Measurements from ENCODE around the gene ACTN4. TPM values are rescaled to one million over a fixed set of nuclear protein-coding genes. Genes with fewer than 3 reads are reported as not detected.
A peak's percentile ranks its signal among the peaks of the same experiment; 100 is the strongest.

ACTN4 gene
- total RNA-seq, 1 donor from 2014 or later, result 454 TPM

- no peaks in the 10 kb centered on the region for H3K9me3 ChIP-seq
- H3K36me3 ChIP-seq, result peaks cover 51% of the 10 kb centered on the region
- ATAC-seq, result peak; percentile 75 to 76
- peak overlapping the region; percentile 7 for H3K27ac ChIP-seq
- peak; percentile 83 for DNase-seq
- TF ChIP-seq, protein P1, sequence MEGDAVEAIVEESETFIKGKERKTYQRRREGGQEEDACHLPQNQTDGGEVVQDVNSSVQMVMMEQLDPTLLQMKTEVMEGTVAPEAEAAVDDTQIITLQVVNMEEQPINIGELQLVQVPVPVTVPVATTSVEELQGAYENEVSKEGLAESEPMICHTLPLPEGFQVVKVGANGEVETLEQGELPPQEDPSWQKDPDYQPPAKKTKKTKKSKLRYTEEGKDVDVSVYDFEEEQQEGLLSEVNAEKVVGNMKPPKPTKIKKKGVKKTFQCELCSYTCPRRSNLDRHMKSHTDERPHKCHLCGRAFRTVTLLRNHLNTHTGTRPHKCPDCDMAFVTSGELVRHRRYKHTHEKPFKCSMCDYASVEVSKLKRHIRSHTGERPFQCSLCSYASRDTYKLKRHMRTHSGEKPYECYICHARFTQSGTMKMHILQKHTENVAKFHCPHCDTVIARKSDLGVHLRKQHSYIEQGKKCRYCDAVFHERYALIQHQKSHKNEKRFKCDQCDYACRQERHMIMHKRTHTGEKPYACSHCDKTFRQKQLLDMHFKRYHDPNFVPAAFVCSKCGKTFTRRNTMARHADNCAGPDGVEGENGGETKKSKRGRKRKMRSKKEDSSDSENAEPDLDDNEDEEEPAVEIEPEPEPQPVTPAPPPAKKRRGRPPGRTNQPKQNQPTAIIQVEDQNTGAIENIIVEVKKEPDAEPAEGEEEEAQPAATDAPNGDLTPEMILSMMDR (IDR thresholded peaks at IDR 0.05), result peak; percentile 98
- intact Hi-C loops (cut with DNase I), result no loop called here
- H3K4me3 ChIP-seq, result no peak overlapping the region
- peaks cover 45% of the 10 kb centered on the region for H3K4me1 ChIP-seq
- no peaks in the 10 kb centered on the region for H3K27me3 ChIP-seq (ENCODE audit: low read depth)
Measured at GRCh38 chr19:38634757-38635482, 12.5 kb upstream of the ACTN4 start.

DNA sequence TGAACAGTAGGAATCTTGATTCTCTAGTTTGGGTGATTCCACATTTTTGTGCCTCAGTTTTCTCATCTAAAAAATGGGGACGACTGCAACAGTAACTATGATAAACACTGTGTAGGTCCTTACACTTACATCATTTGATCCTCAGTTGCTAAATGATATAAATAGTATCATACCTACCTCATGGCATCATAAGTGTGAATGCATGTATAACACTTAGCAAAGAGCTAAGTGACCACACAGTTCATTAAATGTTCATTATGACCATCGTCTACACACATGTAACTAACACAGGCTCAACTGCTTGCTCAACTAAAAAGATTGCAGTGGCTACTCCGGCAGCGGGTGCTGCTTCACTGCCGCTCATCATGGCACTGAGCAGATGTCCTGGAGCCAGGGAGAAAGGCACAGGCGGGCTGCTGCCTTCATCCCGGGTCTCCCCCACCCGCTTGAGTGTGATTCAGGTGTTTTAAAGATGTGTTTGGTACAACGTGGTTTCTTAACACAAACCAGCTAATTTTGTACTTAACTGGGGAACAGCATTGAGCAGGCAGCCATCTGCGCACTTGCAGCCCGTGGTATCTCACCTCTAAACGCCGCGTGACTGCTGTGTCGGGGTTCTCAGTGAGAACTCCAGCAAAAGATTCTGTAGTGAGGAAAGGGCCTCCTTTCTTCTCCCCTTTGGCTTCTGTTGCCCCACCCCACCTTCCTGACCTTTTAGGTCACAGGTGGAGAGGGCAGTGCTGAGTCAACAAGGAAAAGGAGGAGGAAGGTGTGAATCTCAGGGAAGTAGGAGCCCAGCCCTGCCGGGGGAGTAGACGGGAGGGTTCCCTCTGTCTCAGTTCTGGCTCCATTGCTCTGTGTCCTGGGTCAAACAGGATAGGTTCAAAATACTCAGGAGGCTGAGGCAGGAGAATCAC lies 11.7 kb upstream of the ACTN4 start:
- no peak overlapping the region for H3K4me3 ChIP-seq
- H3K36me3 ChIP-seq, result peaks cover 43% of the 10 kb centered on the region
- intact Hi-C loops (cut with DNase I), result no loop called here
- H3K4me1 ChIP-seq, result peaks cover 45% of the 10 kb centered on the region
- H3K27ac ChIP-seq, result peak overlapping the region; percentile 44
- TF ChIP-seq, protein P1 (IDR thresholded peaks at IDR 0.05), result no peak
- no peaks in the 10 kb centered on the region for H3K9me3 ChIP-seq
- H3K27me3 ChIP-seq (ENCODE audit: low read depth), result no peaks in the 10 kb centered on the region
- ATAC-seq (no peak), DNase-seq (no peak)

DNA sequence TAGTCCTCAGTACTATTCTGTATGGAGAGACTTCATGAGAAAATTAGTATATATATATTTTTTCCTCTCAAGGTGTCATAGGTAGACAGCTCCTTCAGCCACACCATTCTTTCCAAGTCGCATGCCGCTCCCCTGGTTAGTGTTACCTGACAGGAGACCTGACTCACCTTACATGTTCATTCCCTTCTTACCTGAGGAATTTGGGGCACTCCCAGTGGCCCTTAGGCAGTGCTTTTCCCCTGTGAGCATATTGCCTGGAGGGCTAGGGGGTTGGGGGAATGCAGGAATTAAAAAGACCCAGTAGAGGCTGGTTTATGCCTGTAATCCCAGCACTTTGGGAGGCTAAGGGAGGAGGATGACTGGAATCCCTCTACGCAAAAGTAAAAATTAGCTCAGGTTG lies 9.0 kb upstream of the ACTN4 start:
- Histone ChIP-seq H3K4me3 (no peak overlapping the region), H3K27ac (no peak overlapping the region), H3K9me3 (no peaks in the 10 kb centered on the region), H3K4me1 (peaks cover 33% of the 10 kb centered on the region), H3K36me3 (peaks cover 19% of the 10 kb centered on the region), H3K27me3 (ENCODE audit: low read depth) (no peaks in the 10 kb centered on the region)
- no peak for ATAC-seq
- no peak for DNase-seq
- intact Hi-C loops (cut with DNase I), result no loop called here
- TF ChIP-seq, protein P1 (IDR thresholded peaks at IDR 0.05), result no peak

DNA sequence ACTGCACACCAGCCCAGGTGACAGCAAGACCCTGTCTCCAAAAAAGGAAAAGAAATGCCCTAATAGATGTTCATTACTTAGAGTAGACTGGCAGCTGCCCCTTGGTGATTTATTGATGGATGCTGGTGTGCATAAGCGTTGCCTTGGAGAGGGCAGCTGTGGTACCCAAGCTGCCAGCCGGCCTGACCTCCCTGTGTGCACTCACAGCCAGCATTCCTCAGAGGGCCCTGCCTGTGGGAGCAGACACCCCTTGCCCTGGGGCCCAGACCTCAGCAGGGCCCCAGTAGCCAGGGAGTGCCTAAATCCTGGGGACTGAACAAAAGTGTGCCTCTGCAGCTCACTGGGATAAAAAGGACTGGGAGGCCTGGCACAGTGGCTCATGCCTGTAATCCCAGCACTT lies 7.8 kb upstream of the ACTN4 start:
- Histone ChIP-seq H3K4me3 (no peak overlapping the region), H3K27ac (peak overlapping the region; percentile 37), H3K4me1 (peaks cover 31% of the 10 kb centered on the region), H3K27me3 (ENCODE audit: low read depth) (no peaks in the 10 kb centered on the region), H3K36me3 (peaks cover 16% of the 10 kb centered on the region), H3K9me3 (no peaks in the 10 kb centered on the region)
- intact Hi-C loops (cut with DNase I), result no loop called here
- TF ChIP-seq, protein P1 (IDR thresholded peaks at IDR 0.05), result no peak
- DNase-seq (no peak), ATAC-seq (no peak)

DNA sequence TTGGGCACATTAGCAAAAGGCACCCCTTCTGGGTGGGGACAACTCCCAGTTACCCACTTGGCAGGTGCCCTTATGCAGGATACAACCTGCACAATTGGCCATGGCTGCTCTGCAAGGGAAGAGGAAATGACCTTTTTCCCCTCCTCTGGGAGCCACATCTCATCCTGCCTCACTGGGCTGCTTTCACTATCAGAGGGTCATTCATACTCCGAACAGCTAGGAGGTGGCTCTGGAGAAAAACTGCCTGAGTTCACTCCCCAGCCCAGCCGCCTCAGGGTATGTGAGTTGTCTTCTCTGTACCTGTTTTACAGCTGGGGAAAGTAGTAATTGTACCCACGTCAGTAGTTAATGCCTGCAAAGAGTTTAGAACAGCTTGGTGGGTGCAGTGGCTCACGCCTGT lies 7.1 kb upstream of the ACTN4 start:
- ATAC-seq, result no peak
- Histone ChIP-seq H3K27me3 (ENCODE audit: low read depth) (no peaks in the 10 kb centered on the region), H3K4me1 (peaks cover 26% of the 10 kb centered on the region), H3K4me3 (no peak overlapping the region), H3K36me3 (peaks cover 9% of the 10 kb centered on the region), H3K9me3 (no peaks in the 10 kb centered on the region), H3K27ac (peak overlapping the region; percentile 37)
- TF ChIP-seq, protein P1 (IDR thresholded peaks at IDR 0.05), result no peak
- intact Hi-C loops (cut with DNase I), result no loop called here
- no peak for DNase-seq
